DMS153 treated with DMSO at 0.1 percent for 48 hours (cell line): ENCODE data around the gene ABLIM2.

Experiments
- DNase-seq: peaks from one replicate; lab custom pipeline; 2025; ENCODE audit not compliant: unreplicated experiment; lab: John Stamatoyannopoulos, UW

ABLIM2 gene

GRCh38 chr4:8009710-8010511 lies 148.7 kb downstream of the ABLIM2 start:
- no peak for DNase-seq

GRCh38 chr4:8009097-8009496 lies 149.5 kb downstream of the ABLIM2 start:
- DNase-seq = no peak

GRCh38 chr4:8008391-8008790 lies 150.2 kb downstream of the ABLIM2 start:
- DNase-seq = no peak

DNA sequence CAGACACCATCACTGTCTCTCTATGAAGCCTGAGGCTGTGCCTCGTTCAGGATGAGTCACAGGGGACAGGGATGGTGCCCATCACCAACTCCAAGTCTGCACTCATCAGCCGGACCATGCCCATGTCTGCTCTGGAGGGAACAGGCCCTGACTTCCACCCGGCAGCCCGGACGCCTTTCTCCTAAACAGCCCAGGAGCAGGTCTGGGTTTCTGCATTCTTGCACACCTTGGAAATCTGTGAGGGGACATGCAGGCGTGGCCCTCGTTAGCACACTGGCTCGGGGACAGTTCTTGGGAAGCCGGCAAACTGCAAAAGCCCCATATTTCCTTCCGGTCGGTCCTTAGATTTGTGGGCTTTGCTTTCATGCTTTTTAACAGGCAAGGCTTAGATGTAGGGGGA lies 151.0 kb downstream of the ABLIM2 start:
- no peak for DNase-seq

GRCh38 chr4:8006471-8006870 lies 152.1 kb downstream of the ABLIM2 start:
- DNase-seq = no peak

DNA sequence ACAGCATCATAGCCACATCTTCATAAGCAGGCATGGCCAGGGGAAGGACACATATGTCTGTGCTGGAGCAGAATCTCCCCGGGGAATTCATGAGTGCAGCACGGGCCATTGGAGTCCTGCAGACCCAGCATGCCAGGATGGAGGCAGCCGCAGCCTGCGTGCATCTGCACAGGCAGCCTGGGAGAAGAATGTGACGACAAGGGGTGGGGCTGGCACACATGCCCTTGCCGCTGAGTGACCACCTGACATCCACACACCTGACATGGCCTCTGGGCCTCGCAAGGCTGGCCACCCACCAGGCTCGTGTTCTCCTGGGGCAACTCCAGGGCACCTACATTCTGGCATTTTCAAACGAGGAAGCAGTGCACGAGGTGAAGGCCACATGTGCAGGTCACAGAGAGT lies 152.8 kb downstream of the ABLIM2 start:
- no peak for DNase-seq

DNA sequence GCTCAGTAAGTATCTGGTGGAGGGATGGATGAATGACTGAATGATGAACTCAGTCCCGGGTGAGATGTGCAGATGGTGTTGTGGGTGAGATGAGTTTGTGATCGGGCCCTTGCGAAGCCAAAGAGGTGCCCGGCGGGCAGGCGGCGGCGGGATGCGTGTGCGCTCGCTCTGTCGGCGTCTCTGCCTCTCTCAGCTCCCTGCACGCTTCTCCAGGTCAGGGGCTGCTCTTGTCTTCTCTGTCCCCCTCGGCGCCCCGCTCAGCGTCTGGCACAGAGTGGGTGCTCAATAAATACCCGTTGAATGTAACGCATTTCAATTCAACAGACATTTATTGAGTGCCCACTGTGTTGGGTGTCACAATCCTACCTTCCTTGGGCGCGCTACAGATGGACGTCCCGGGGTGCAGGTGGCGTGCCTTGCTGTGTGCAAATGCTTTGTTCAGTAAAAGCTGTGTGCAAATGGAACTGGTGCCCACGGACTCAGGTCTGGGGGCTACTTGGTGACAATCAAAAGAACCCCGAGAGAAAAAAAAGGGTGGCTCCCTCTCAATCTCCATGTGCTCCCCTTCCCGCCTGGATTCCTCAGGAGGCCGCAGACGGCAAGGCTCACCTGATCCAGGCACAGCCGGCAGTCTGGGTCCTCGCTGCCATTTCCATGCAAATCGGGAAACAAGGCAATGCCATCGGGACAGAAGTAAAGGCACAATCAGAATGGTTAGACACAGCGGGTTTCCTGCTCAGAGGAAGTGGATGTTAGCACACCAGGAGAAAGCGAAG lies 153.4 kb downstream of the ABLIM2 start:
- DNase-seq = no peak

- DNase-seq = no peak
These were observed 154.5 kb downstream of the ABLIM2 start for GRCh38 chr4:8004066-8004465.

- DNase-seq = no peak
These were observed 155.9 kb downstream of the ABLIM2 start for GRCh38 chr4:8002525-8003309.

DNA sequence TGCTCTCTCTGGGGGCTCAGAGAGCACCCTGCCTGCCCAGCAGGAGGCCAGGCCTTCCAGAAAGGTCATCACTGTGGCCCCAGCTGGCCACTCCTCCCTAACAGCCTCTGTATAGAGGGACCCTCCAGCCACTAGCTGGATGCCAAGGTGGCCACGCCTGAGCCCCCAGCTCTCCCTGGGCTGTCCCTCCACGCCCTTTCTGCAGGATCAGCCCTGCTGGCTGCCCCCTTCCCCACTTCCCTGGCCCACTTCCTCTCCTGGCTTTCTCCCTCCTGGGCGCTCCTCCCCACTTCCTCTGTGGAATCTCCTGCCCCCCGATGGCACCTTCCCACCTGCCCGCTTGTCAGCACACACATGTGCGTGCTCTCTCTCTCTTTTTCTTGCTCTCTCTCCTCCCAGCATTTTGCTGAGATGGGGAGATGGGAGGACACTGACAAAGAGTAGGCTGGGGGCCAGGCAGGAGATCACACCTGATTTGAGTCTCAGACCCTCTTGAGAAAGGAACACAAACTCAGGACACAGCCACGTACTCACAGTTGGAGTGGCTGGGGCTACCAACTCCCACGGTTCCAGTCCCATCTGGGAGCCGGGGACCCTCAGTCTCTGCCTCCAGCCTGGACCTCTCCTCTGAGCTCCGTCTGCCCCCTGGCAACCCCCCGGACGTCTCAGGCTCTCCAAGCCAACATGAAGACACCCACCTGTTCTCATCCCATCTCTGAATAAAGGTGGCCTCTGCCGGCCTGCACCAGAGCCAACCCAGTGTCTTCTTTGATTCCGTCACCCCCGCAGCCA lies 156.9 kb downstream of the ABLIM2 start:
- DNase-seq = no peak

- DNase-seq = no peak
These were observed 157.7 kb downstream of the ABLIM2 start for GRCh38 chr4:8000721-8001491.

DNA sequence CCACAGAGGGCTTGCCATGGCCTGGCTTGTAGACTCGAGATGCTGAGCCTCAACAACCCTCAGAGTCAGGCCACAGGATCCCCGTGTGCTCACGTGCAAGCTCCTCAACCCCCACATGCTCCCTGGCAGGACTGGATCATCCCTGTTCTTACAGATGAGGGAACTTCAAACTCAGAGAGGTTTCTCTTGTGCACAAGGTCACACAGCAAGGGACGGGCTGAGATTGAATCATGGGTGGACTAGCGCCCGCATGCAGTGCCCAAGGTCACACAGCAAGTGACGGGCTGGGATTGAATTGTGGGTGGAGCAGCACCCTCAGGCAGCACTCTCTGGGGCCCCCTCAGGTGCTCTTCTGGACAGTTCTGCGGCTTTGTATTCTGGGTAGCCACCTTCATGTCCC lies 158.4 kb downstream of the ABLIM2 start:
- DNase-seq = no peak

DNA sequence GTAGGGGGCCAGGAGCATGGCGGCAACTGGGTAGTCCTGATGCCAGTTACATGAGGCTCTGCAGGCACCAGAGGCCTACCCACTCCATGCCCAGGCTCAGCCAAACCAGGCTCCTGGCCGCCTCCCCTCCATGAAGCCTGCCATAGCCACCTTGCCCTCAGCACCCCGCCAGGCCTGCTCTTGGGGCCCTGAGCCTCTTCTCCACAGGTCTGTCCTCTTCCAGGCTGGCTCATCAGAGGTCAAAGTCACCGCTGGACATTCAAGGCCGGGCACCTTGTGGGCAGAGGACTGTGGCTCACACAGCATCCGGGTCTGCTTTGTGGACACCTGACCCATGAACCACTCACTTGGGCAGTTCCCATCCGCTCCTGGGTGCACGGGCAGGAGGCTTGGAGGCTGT lies 158.9 kb downstream of the ABLIM2 start:
- no peak for DNase-seq

GRCh38 chr4:7999279-7999678 lies 159.3 kb downstream of the ABLIM2 start:
- no peak for DNase-seq

DNA sequence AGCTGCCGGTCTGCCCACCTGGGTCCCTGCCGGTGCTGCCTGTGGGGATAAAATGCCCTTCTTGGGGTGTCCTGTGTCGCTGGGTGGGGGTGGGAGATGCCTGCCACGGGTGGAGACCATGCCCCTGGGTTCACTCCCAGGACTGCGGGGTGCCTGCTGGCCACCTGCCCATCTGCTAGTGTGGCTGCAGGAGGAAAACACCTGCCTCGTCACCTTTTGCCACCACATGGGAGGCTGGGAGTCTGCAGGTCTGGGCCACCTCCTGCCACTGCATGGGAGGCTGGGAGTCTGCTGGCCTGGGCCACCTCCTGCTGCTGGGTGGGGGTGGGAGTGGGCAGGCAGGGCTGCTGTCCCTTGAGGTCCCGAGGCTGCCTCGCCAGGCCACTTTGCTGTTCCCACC lies 160.2 kb downstream of the ABLIM2 start:
- no peak for DNase-seq

- DNase-seq = no peak
These were observed 162.7 kb downstream of the ABLIM2 start for GRCh38 chr4:7995866-7996265.

- no peak for DNase-seq
These were observed 163.5 kb downstream of the ABLIM2 start for GRCh38 chr4:7995135-7995534.

DNA sequence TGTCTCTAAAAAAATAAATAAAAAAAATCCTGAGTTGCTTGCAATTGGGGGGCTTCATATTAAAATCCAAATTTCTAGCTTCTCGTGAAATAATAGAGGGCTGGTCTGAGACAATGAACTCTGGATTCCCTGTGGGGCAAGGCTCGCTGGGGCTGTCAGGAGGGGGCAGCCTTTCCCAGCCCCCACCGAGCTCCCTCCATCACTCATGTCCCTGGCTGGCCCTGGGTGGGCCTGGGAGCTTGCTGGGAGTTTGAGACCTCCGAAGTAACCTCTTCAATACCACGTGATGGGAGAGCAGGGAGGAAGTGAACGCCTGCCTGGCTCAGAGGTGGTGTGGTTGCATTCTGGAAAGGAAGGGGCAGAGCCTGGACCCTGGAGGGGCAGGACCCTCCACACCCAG lies 164.9 kb downstream of the ABLIM2 start:
- DNase-seq = no peak

DNA sequence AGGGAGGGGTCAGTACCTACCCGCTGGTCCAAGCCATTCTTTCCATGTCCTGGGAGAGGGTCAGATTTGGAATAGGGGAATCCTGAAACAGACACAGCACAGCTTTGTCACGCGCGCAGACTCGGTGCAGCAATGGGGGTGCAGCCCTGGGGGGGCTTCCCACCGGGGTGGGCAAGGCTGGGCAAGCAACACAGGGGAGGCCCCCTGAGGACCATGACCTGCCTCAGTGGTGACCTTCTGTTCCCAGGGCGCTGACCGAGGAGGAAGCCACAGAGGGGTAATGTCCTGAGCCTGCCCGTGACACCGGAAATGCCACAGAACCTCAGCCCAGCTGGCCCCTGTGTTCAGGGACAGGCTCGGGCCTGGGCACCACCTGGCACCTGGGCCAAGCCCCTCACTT lies 165.8 kb downstream of the ABLIM2 start:
- no peak for DNase-seq

DNA sequence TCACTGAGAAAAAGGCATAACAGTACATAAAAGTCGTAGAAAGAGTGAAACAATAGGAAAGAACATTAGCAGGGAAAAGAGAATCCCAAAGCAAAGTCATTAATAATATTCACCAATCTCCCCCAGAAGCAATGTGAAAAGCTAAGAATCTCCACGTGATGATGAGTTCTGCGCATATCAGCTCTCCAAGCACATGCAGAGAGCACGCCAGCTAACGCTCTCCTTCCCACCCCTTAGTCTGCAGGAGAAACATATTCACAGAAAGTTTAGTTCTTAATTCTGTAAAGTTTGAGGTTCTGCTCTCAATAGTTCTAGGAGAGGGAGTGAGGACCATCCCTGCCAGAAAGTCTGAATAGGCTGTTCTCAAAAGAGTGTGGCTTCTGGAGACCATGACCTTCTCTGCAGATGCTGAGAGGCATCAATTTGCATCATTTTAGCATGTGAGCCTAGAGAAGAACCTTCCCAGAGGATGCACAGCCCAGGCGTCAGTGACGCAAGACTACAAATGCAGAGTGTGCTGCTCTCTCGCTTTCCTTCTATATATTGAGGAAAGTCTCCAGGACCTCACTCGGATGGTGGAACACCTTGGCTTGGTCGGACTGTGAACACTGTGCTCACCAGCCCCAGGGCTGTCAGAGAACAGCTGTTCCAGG lies 167.7 kb downstream of the ABLIM2 start:
- DNase-seq = no peak
